Cerebellar cortex (tissue), 1 donor: Measurements from ENCODE around the gene RAB5IF.
"Not testable (repeated sequence)": the region's sequence is repeated elsewhere in the genome, so short reads cannot be mapped to it uniquely, and the experiment has no call there.

ENCODE experiments used
- DNase-seq: peaks from one replicate; pipeline ENCODE4 v3.0.0-alpha.2; 2015; ENCODE audit warnings: low spot score

RAB5IF gene, protein sequence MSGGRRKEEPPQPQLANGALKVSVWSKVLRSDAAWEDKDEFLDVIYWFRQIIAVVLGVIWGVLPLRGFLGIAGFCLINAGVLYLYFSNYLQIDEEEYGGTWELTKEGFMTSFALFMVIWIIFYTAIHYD

DNA sequence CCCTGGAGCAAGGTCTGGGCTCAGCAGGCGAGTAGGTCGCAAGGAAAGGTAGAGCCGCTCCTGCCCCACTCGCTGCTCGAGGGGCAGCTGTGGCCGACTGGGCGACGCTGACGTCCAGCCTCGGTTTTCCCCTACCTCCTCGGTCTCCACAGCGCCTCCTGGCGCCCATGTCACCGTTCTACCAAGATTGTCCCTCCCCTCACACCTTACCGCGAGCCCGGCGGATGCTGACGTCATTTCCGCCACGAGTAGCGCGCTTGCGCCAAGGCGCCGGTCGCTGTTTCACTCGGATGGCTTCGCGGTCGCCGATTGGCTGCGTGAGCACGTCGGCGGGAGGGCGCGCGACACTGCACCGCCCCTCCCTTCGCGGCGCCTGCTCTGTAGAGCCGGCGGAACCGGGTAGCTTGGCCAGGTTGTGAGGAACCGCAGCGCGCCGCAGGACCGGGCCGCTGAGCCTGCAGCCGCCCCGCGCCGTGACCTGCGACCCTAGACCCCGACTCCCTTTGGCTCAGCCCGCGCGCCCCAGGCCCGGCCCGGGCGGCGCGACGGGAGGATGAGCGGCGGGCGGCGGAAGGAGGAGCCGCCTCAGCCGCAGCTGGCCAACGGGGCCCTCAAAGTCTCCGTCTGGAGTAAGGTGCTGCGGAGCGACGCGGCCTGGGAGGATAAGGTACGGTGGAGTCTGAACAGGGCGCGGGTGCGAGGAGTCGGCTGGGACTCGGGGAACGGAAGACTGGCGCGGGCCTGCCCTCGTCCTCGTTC lies at the start of gene RAB5IF:
Gene RAB5IF (plus strand): TSS at position 381 of the 759 bp plus-strand sequence. CDS start 173 bp downstream, at position 554.
- peak; percentile 95 for DNase-seq

DNA sequence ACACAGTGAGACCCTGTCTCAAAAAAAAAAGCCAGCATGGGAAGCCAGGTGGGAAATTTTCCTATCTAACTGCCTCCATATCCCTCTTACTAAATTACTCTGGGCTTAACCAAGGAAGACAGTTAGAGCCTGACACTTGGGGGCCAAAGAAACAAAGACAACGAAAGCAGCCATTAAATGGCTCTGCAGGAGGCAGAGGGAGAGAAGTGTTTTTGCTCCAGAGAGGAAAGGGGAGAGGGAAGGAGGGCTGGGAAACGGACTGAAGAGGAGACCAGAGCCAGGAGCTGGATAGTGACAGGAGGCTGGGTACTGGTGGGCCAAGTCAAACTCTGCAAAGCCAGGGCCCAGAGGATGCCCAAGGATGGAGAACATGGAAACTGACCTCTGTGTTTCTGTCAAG lies 42.9 kb upstream of the RAB5IF start:
- DNase-seq: no peak

DNA sequence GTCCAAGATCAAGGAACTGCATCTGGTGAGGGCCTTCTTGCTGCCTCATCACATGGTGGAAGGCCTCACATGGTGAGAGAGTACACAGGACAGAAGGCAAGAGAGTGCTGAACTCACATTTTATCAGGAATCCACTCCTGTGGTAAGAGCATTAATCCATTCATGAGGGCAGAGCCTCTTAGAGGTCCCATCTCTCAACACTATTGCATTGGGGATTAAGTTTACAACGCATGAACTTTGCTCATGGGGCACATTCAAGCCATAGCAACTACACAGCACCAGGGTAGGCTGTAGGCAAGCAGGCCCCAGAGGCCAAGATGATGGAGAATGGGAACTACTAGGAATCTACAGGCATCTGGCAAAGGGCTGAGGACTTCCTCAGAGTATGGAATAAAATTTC lies 42.2 kb upstream of the RAB5IF start:
- DNase-seq: no peak

DNA sequence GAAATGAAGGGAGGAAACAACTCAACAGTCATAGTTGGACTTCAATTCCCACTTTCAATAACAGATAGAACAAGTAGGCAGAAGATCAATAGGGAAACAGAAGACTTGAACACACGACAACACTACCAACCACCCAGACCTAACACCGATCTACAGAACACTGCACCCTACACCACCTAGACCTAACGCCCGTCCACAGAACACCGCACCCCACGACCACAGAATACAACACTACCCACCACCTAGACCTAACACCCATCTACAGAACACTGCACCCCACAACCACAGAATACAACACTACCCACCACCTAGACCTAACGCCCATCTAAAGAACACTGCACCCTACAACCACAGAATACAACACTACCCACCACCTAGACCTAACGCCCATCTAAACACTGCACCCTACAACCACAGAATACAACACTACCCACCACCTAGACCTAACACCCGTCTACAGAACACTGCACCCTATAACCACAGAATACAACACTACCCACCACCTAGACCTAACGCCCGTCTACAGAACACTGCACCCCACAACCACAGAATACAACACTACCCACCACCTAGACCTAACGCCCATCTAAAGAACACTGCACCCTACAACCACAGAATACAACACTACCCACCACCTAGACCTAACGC lies 41.4 kb upstream of the RAB5IF start:
- not testable (repeated sequence) for DNase-seq

DNA sequence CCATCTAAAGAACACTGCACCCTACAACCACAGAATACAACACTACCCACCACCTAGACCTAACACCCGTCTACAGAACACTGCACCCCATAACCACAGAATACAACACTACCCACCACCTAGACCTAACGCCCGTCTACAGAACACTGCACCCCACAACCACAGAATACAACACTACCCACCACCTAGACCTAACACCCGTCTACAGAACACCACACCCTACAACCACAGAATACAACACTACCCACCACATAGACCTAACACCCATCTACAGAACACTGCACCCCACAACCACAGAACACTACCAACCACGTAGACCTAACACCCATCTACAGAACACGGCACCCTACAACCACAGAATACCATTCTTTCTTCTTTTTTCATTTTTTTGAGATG lies 40.9 kb upstream of the RAB5IF start:
- not testable (repeated sequence) for DNase-seq

DNA sequence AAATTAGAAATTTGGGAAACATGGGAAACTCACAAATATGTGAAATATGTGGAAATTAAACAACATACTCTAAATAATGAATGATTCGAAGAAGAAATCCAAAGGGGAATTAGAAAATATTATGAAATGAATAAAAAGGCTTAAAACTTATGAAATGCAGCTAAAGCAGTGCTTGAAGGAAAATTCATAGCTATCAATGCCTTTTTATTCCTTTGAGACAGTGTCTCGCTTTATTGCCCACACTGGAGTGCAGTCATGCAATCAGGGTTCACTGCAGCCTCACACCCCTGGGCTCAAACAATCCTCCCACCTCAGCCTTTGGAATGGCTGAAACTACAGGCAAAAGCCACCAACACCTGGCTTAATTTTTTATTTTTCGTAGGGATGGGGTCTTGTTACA lies 40.1 kb upstream of the RAB5IF start:
- no peak for DNase-seq

DNA sequence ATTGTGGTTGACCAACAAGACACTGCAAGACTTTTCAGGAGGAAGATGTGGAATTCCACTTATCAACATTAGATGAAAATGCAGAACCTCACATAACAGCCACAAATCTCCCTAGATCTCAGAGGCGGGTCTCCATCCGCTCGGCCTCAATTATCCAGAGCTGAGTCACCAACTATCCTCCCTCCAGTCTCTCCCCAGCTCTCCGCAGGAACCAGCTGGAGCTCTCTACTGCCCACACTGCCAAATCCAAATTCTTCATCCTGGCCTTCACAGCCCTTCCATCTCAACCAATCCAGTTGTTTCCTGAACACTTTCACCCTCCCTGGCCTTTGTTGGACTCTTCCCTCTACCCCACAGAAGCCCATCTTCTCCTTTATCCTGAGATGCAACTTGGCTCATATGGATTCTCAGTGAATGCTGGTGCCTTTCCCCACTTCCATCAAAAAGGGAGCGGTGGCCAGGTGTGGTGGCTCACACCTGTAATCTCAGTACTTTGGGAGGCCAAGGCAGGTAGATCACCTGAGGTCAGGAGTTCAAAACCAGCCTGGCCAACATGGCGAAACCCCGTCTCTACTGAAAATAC lies 35.6 kb upstream of the RAB5IF start:
- DNase-seq: no peak

DNA sequence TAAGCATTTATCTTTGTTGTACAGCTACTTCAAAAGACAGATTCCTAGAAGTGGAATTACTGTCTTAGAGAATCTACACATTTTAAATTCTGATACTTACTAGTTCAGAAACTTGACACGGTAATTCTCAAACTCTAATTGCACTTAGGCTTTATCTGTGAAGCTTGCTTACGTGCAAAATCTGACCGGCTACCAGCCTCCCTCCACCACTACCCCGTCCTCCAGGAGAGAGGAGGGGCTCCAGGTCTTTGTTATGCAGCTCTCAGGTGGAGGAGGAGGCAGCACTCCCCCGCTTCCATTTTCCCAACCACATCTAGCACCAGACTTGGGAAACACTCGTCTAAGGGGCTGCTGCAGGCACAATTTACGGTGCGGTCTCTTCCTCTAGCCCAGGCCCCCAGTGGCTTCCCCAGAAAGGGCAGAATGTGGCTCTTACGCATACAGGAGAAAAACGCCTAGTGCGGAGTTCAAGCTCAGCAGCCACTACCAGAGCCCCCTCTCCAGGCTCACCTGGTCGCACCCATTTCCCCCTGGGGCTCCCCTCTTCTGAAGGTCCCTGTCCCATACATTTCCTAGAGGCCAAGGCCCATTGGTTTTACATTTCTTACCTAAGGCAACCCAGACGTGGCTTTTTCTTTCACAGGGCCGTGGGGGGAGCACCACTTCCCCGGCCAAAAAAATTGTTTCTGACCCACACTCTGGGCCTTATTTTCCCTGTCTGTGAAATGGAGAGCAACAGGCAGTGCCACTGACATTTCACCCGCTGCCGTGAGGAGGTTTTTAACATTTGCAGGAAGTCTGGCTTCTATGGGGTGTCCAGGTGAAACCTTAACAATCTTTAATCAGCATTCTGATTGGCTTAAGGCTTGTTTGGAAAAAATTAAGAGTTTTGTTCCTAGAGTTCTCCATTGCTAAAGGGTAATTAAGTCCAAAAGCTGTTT lies 33.7 kb upstream of the RAB5IF start:
- peak; percentile 38 for DNase-seq

DNA sequence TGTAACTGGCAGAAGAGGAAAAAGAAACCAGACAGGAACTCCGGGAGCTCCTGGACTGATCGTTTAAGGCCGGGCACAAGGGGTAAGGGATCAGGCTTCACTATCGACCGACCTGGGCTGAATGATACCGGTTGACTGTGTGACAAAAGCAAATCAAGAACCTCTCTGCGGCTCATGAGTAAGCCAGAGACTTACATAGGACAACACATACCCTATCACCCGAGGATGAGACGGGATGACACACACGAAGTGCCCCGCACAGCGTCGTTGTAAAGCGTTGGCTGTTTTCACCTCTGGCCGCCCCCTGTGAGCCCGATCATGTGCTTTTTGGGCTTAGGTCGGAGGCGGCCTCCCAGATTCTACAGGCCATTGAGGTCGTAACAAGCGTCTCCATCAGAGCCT lies 32.9 kb upstream of the RAB5IF start:
- DNase-seq: no peak

DNA sequence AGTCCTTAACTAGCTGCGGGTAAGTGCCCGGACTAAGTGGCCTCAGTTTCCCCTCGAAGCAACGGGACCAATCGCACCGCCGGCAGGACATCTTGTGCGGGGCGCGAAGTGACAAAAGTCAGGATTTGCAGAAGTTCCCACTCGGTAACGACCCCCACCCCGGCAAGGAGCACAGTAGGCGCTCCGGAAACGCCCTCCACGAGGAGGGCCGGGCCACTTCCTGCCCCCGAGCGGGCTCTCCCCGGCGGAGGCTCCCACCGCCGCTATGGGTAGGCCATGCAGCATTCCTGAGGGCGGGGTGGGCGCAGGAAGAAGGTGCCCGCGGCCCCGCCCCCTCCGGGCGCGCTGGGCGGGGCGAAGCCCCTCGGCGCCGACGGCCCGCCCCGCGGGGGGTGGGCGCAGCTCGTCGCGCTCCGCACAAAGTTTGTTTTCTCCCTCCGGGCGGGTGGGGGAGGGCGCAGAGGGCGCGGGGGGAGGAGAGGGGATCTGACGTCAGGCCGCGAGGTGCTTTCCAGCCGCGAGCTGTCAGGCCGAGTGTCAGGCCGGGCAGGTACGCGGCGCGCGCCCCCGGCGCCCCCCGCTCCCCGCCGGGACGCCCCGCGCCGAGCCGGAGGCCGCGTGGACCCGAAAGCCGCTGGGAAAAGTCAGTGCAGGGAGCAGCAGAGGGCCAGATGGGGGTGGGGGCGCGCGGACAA lies 32.3 kb upstream of the RAB5IF start, which contains the start of gene TGIF2:
Gene TGIF2 (plus strand): TSS at position 495 of the 695 bp plus-strand sequence. CDS start 5,178 bp downstream, outside the sequence.
- DNase-seq: peak; percentile 63

DNA sequence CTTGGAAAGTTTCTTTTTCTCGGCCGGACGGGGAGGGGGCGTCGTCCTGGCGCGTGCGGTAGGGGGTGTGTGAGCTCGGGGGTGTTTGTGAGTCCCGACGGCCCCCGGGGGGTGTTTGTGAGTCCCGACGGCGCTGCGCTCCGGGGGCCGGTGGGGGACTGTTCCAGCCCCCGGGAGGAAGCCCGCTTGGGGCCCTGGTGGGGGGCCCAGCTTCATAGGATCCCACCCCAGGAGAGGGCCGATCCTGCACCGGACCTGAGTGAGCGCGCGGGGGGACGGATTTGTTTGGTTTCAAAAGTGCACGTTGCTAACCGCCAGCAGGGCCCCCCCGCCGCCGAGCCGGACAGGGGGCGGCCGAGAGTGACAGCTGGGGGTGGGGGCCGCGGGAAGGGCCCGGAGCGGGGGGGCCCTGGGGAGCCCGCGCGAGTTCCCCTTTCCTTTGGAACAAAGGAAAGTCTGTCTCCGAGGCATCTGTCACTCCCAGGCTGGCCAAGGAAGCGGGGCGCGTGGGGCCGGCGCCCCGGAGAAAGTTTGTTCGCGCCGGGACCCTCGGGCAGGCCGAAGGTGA lies 31.7 kb upstream of the RAB5IF start:
- DNase-seq: no peak

DNA sequence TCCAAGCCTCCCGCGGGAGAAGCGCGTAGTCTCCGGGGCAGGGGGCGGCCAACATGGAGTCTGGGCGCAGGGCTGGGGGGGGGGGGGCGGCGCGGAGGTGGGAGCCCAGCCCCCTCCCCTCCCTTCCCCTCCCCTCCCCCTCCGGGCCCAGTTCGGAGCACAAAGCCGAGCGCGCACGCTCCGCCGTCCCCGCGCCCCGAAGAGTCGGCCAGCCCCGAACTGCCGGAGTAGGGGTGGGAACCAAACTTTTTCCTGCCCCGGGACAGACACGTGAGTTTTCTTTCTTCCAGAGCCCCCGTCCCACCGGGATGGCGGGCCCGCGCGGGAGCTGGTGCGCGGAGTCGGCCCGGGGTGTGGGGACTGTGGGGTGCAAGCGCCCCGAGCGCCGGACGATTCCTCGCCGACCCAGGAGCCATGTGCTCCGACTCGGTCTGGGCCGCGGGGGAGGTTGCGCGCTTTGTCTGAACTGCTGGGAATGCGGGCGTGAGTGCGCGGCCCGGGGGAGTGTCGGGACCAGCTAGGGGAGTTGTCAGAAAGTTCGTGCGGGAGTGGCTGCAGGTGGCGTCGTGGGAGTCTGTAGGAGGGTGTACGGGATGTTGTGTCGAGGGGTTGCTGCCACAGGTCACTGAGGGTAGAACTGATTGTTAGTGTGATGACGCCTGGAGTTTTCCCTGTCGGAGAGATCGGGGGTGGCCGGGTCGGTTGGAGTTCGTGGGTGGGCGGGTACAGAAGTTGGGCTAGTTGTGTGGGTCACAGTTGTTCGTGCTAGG lies 31.0 kb upstream of the RAB5IF start:
- DNase-seq: no peak

DNA sequence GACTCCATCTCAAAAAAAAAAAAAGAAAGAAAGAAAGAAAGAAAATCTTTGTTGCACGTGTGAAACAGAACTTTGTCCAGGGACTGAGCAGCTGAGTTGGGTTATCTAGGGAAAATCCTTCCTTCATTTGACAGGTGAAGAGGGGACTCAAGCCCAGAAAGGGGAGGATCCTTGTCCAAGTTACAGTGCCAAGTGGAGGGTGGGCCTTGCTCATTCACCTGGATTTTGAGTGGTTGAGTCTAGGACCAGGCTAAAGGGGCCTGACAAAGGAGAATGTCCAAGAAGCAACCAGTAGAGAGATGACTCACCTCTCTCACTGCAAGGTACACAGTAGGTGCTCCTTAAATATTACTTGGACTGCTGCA lies 29.5 kb upstream of the RAB5IF start:
- DNase-seq: no peak

DNA sequence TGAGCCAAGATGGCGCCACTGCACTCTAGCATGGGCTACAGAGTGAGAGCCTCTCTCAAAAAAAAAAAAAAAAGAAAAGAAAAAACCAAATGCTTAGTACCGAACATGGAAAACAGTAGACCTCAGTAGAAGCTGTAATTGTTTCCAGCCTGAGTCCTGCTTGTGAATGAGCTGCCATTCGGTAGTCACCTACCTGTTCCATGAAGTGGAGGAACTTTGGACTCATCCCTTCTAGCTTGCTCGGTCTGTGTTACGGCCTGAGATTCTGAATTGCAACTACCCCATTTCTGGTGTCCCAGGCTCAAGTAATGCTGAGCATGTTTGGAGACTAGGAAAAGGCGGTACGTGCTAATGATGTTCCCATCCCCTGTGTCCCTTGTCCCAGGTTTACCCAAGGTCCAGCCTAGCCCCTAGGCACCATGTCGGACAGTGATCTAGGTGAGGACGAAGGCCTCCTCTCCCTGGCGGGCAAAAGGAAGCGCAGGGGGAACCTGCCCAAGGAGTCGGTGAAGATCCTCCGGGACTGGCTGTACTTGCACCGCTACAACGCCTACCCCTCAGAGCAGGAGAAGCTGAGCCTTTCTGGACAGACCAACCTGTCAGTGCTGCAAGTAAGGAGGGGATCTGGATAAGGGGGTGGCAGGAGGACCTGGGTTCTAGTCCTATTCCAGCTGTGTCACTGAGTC lies 27.1 kb upstream of the RAB5IF start:
- no peak for DNase-seq

DNA sequence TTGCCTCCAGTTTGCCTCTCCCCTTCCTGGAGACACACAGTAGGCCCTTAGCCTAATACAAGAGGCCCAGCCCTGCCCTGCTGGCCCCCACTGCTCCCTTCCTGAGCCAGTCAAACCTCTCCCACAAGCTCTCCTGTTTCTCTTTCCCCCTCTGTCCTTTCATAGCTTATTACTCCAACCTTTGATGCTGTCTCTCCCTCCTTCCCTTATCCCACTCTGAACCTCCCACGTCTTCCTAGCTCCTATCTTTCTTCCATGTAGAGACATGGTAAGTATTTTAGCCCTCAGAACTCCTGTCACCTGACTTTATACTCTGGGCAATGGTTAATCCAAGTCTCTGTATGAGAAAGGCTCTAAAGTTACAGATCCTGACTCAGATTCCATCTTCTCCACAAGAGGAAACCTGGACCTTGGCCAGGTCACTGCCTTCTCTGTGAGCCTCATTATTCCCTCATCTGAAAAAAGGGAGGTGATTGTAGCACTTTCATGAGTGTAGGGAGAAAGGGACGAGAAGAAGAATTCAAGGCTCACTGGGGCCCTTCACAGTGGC lies 25.5 kb upstream of the RAB5IF start:
- no peak for DNase-seq

DNA sequence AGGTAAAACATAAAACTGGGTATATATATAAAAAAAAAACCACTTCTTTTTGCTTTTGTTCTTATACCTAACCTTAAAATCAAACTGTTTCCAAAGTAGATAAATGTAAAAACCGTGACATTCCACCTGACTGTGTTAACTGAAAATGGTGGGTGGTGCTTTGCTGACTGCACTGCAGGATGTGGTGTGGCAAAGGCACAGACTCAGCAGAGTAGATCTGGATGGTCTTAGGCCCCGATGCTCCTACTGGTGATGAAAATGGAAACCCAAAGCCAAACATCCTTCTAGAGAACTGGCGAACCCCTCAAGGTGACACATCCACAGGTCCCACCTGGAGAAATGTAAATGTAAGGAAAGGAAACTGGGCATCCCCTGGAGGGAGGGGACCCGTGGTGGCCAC lies 23.3 kb upstream of the RAB5IF start:
- DNase-seq: no peak

DNA sequence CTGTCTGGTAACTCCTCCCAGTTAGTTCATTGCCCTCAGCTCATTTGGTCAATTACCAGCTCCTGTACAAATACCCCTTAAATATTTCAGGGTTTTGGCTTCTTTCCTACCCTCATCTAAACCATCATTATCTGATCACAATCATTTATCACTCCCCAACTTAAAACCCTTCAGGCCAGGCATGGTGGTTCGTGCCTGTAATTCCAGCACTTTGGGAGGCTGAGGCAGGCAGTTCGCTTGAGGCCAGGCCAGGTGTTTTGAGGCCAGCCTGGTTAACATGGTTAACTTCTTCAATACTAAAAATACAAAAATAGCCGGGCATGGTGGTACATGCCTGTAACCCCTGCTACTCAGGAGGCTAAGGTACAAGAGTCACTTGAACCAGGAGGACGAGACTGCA lies 22.8 kb upstream of the RAB5IF start:
- DNase-seq: no peak

DNA sequence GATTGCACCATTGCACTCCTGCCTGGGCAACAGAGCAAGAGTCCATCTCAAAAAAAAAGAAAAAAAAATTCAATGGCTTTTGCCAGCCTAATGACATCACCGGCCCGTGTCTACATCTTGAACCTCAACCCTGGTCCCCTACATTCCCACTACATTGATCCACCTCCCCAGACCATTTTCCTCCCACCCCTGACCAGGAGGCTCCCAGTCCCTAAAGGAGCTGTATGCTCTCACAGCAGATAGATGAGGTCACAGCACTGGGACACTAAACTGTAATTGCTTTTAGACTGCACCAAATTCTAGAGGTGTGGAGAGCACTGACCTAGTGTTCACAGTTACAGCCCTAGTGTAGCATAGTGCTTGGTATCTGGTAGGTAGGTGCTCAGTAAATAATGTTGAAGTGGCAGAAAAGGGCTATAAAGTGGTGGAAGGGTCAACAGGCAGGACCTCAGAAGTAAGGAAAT lies 21.5 kb upstream of the RAB5IF start:
- DNase-seq: no peak
